Testis (tissue), 2 donors: ENCODE measurements around the gene MTERF4.

Experiments
- POLR2A ChIP-seq: fragments of 450-650 bp; IDR thresholded peaks from one replicate; pipeline ENCODE4 v1.6.1; 2017; ENCODE audit warnings: antibody characterized with exemption, mild to moderate bottlenecking, moderate library complexity
- TF ChIP-seq, protein P1 (sequence below), 3 experiments: fragments of 450-650 bp in 2 of 3; fragments of 200-600 bp in 1 of 3; sonication (generic) in 1 of 3; IDR thresholded peaks; one replicate each; pipeline ENCODE4 v1.5.1; 2016 to 2019; ENCODE audit warnings: antibody characterized with exemption in 3 of 3, mild to moderate bottlenecking in 2 of 3, moderate library complexity in 1 of 3

DNA sequence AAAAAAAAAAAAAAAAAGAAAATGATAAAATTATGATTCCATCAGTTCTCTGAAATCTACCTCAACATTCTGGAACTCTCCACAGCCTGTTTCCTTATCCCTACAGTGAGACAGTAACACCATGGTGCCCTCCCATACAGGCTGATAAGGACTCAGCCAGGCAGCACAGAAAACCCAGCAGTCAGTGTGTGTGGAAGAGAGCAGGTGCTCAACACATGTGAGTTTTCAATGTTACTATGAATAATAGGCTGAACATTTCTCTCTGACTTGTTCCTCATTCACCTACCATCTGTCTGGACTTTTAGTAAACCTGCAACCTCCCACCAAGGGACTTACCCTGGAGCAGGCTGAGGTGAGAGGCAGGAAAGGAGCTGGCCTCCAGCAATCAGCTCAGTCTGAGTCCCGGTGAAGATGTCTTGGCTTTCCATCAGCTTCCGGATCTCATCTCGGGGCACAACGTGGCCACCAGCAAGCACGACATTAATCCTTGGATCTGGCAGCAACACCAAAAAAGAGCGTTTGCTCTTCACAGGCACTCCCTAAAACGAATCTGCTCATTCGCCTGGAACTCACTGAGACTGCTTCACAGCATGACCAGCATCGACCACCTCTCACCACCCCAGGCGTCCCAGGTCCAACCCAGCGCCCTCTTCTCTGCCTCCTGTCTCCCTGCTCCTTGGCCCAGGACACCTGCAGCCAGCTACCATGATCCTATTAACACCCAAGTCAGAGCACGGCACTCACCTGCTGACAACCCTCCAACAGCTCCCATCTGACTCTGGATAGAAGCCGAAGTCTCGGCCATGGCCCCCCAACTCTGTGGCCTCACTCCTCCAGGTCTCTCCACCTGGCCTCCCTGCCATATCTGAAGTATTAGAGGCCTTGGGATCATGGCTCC, 30.7 kb upstream of the MTERF4 start:
- no peak for TF ChIP-seq POLR2A
- TF ChIP-seq, protein P1, sequence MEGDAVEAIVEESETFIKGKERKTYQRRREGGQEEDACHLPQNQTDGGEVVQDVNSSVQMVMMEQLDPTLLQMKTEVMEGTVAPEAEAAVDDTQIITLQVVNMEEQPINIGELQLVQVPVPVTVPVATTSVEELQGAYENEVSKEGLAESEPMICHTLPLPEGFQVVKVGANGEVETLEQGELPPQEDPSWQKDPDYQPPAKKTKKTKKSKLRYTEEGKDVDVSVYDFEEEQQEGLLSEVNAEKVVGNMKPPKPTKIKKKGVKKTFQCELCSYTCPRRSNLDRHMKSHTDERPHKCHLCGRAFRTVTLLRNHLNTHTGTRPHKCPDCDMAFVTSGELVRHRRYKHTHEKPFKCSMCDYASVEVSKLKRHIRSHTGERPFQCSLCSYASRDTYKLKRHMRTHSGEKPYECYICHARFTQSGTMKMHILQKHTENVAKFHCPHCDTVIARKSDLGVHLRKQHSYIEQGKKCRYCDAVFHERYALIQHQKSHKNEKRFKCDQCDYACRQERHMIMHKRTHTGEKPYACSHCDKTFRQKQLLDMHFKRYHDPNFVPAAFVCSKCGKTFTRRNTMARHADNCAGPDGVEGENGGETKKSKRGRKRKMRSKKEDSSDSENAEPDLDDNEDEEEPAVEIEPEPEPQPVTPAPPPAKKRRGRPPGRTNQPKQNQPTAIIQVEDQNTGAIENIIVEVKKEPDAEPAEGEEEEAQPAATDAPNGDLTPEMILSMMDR (IDR thresholded peaks at IDR 0.05) = no peak
